Measurements from ENCODE around the gene C2orf81.

Gene C2orf81

GRCh38 chr2:74390606-74391005 lies 30.8 kb downstream of the C2orf81 start:
- no peak for DNase-seq

- no peak for DNase-seq
Observed at GRCh38 chr2:74387346-74387745, 34.1 kb downstream of the C2orf81 start.

GRCh38 chr2:74385396-74385795 lies 36.0 kb downstream of the C2orf81 start:
- peak in 11 of 14 donors; percentile 21 to 68 (median 36) for DNase-seq

DNA sequence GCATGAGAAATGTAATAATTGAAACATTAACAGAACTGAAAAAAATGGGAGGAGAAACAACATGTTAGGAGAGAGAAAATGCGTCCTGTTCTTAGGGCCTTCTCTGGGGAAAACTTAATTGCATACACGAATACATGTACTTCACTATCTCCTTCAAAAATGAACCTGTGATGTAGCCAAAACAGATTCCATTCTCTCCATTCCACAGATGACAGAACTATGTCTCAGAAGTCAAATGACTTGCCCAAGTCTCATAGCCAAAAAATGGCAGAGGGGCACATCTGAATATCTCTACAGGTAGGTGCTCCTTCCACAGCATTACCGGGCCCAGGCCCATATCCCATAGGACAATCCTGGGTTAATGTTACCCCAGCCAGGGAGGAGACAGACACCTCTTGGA lies 37.4 kb downstream of the C2orf81 start:
- no peak for DNase-seq

GRCh38 chr2:74383254-74383653 lies 38.2 kb downstream of the C2orf81 start:
- DNase-seq, result peak in 1 of 14 donors; percentile 17

DNA sequence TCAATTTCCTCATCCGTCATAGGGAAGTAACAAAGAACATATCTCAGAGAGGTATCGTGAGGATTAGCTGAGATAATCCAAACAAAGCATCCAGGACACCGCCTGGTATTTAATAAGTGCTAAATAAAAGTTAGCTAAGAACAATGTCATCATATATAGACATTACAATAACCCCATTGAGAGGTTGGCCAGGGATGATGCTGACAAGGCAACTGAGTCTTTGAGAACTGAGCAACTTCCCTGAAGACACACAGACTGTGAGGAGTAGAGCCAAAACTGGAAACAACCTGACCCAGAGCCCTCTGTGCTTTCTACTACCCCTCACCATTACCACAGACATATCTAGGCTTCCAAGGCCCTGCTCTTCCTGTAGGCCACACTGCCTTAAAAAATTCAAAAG lies 39.7 kb downstream of the C2orf81 start:
- no peak for DNase-seq

GRCh38 chr2:74379851-74380789 lies 41.3 kb downstream of the C2orf81 start, which contains the start of gene DCTN1:
Gene DCTN1 (minus strand): TSS chr2:74380311. CDS start chr2:74380037, 274 bp downstream.
- DNase-seq, result peak in 13 of 14 donors; percentile 16 to 73 (median 58)

DNA sequence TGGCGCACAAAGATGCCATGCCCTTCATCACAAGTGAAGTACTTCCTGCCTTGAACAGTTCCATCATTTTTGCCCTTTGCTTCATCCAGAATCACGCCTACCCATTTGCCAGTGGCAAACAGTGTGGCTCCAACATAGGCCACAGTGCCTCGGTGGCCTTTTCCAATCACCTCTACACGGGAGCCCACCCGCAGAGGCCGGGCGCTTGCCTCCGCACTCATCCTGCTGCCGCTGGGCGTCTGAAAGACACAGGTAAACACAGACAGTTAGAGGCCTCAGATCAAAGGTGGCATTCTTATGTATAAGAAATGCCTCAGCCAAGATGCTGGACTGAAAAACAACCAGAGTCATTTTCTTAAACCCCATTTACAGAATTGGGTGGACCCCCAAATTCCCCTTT lies 43.4 kb downstream of the C2orf81 start:
- no peak for DNase-seq

DNA sequence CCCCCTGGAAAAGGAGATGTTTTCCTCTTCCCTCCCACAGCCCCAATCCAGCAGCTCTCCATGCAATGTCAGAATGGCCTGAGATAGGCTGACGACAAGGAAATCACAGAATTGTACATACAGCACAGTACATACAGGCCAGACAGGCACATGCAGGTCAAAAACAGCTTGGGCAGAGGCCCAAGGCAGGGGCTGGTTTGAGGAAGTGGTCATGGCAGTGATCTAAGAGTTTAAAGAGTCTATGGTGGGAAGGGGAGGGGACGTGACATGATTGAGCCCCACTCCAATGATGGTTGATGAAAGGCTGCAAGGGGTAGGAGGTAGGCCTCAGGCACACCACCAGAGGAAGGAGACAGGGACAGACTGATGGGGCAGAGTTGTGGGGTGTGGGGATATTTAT lies 45.6 kb downstream of the C2orf81 start:
- DNase-seq, result no peak

GRCh38 chr2:74374509-74375205 lies 46.8 kb downstream of the C2orf81 start:
- DNase-seq, result peak; percentile 16 to 96 (median 82)

GRCh38 chr2:74373985-74374384 lies 47.4 kb downstream of the C2orf81 start:
- DNase-seq, result peak in 3 of 14 donors; percentile 61 to 68 (median 62)

- DNase-seq, result no peak
Observed at GRCh38 chr2:74373221-74373676, 48.2 kb downstream of the C2orf81 start.

DNA sequence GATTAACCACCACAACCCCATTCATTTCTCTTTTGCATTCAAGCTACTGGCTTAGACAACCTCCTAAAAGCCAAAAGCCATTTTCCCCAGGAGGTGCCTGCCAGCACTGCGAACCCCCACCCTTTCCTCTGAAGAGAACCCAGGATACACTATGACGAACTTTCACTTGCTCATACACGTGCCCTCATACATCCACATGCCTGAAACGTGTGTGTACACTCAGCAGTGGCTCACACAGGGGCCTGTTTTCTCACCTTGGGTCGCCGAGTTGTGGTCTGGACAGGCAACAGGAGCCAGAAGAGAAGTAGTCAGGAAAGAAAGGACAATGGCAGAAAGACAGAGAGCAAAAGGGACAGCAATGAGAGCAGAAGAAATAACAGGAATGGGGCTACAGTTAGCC lies 48.7 kb downstream of the C2orf81 start:
- peak in 1 of 14 donors; percentile 11 for DNase-seq

GRCh38 chr2:74371421-74371820 lies 50.0 kb downstream of the C2orf81 start:
- DNase-seq, result no peak

DNA sequence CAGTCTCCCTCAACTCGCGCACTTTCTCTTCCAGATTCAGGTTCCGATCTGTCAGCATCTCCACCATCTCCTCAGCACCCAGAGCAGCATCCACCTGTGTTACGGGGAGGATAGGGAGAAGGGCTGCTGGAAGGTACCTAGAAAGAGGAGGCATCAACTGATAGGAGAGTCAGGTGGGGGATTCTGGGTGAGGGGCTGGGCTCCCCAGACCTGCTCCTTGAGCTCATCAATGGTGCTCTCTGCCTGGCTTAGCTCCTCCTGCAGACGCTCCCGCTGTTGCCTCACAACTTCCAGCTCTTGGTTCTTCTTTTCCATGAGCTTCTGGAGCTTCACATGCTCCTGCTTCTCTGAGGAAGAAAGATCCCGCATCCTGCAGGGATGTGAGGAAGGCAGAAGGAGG lies 51.4 kb downstream of the C2orf81 start:
- DNase-seq, result no peak

DNA sequence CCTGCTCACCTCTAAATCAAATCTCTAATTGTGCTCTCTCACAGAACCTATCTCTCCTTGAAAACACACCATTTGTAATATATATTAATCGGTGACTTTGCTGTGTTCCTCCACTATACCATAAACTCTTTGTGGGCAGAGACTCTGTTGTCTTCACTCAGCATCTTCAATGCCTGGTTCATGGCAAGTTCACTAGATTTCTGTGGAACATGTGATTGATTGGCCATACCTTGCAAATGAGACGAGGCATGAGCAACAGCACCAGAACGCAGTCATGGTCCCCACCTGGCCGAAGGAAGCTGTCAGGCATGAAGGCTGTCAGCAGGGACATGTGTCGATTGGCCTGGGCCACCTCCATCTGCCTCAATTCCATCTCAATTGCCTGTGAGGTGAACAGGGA lies 52.9 kb downstream of the C2orf81 start:
- no peak for DNase-seq

GRCh38 chr2:74367789-74368188 lies 53.6 kb downstream of the C2orf81 start:
- DNase-seq, result no peak

- DNase-seq, result no peak
Observed at GRCh38 chr2:74366036-74366435, 55.4 kb downstream of the C2orf81 start.

GRCh38 chr2:74364533-74365505 lies 56.6 kb downstream of the C2orf81 start:
- peak in 6 of 14 donors; percentile 9 to 61 (median 24) for DNase-seq
